HG02884 (cell line): ENCODE results near the gene UBE2E3.
"Not testable (repeated sequence)": the region's sequence is repeated elsewhere in the genome, so short reads cannot be mapped to it uniquely, and the experiment has no call there.

ENCODE experiments used
- ATAC-seq: cut with Tn5 transposase; IDR thresholded peaks from one replicate; pipeline ENCODE4 v1.9.1; 2021; ENCODE audit warnings: mild to moderate bottlenecking, moderate library complexity; ENCODE audit not compliant: unreplicated experiment

Gene UBE2E3

DNA sequence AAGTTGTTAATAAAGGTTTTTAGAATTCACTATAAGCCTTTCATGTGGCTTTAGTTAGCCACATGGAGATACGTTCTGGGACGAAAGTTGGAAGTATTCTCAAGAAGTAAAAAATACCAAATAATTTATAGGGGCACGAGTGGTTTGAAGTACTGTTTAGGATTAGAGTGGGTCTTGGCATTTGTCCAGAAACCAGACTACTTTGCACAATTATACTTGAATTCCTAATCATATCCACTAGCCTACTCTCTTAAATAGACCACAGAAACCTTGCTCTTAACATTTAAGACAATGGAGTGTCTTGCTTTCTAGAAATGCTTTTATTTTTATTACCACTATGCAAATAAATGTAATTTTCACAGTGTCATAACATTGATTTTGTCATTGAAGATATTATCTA lies 44.6 kb downstream of the UBE2E3 start:
- no peak for ATAC-seq

DNA sequence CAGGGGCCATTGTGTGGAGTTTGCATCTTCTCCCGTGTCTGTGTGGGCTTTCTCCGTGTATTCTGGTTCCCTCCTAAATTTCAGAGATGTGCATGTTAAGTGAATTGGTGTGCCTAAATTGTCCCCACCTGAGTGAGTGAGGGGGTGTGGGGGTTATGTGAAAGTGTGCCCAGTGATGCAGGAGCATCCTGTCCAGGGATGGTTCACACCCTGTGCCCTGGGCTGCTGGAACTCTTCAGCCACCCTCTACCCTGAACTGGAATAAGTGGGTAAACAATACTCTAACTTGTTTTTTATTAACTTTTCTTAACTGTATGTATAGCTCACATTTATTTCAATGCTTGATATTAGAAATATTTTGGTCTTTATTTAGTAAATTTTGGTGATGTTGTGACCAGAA lies 56.0 kb downstream of the UBE2E3 start:
- ATAC-seq, result peak; percentile 34

DNA sequence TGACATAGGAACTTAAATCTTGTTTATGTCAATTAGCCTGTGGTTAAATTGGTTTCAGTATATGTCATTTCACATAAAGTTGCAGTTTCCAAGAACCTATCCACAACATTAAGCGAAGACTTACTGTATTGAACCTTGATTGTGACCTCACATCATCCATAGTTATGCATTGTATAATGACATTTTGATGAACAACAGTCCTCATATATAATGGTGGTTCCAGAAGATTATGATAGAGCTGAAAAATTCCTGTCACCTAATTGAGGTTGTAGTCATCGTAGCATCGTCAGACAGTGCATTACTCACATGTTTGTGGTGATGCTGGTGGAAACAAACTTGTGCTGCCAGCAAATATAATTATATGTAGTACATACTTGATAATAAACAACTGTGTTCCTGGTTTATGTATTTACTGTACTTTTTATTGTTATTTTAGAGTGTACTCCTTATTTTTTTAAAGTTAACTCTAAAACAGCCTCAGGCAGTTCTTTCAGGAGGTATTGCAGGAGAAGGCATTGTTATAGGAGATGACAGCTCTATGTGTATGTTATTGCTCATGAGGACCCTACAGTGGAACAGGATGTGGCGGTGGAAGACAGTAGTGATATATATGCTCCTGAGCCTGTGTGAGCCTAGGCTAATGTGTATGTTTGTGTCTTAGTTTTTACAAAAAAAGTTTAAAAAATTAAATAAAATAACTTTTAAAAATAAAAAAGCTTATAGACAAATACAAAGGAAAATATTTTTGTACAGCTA lies 56.6 kb downstream of the UBE2E3 start:
- ATAC-seq, result peak; percentile 42

DNA sequence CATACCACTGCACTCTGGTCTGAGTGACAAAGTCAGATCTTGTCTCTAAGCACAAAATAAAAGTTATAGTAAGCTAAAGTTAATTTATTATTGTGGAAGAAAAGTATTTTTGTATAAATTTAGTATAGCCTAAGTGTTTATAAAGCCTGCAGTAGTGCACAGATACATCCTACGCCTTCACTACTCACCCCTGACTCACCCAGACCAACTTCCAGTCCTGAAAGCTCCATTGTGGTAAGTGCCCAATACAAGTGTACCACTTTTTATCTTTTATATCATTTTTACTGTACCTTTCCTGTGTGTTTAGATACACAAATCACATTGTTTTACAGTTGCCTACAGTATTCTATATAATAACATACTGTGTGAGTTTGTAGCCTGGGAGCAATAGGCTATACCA lies 57.5 kb downstream of the UBE2E3 start:
- ATAC-seq, result no peak

- no peak for ATAC-seq
Observed at GRCh38 chr2:181038796-181039195, 58.4 kb downstream of the UBE2E3 start.

- not testable (repeated sequence) for ATAC-seq
Observed at GRCh38 chr2:181040839-181041238, 60.4 kb downstream of the UBE2E3 start.

DNA sequence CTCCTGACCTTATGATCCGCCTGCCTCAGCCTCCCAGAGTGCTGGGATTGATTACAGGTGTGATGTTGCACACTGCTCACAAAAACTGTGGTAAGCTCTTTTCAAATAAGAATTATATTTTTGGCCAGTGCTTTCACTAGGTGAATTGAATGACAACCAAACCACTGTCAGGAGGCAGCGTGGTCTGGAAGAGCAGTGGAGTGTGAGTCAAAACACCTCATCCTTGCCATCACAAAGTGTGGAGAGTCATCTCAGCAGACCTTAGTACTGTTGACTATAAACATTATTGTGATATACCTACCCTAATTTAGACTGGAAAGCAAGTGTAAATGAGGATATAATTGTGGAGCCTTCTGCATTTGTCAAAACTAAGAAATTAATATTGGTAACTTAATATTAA lies 61.3 kb downstream of the UBE2E3 start:
- ATAC-seq, result peak; percentile 53

DNA sequence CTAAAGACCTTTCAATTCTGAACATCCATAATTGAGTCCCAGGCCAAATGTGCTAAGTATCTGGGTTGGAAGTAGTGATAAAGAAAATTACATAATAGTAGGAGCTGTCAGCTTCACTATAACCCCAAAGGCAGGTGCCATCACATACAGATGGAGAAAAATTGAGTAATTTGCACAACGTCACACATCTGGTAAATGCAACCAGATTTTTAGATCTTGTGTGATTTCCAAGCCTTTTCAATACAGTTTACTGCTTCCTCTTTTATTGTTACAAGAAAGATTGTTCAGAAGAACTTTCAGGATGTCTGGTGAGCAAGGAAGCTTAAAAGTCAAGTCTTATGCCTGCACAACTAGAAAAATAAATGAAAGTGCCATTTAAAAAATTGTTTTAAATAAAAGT lies 62.3 kb downstream of the UBE2E3 start:
- ATAC-seq, result no peak

DNA sequence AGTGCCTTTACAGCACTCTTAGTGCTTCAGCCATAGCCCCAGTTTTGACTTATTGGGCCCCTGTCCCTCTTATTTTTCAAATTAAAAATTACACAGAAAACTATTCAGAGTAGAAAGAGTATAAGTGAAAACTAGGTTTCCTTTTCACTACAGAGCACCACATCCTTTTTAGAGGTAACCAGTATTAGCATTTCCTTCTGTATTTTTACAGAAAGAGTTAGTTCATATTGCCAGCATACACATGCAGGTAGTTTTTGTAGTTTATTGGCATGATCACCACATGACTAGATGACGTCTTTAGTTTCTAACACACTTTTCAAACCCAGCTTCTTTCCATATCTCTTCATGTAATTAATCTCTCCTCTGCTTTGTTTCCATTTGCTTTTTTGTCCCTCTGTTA lies 66.4 kb downstream of the UBE2E3 start:
- ATAC-seq, result no peak

- no peak for ATAC-seq
Observed at GRCh38 chr2:181047829-181048228, 67.4 kb downstream of the UBE2E3 start.

DNA sequence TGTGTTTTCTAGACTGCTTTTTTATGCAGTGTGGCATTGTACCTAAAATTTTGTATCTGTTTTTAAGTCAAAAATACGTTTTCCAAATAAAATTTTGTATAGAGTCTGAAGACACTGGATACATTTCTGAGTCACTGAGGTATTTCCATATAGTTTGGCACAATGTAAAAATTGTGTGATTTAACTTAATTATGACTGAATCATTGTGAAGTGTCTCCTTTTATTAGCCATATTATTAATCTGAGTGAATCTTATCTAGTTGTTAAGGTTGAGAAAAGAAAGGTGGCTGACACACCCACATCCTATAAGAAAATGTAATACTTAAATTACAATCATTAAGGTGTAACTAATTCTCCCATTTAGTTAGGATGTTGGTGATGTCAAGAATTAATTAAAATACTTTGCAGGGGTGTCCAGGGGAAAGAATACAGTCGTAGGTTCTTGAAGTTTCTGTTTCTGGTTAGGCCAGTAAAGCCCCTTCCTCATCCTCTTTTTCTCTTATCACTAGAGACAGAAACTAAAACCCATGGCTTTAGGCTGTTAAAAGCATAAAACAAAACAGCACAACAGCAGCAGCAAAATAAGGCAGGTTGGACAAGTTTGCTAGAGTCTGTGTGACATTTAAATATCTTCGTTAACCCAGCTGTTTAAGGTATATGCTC lies 71.6 kb downstream of the UBE2E3 start:
- ATAC-seq, result peak; percentile 12

- peak; percentile 55 for ATAC-seq
Observed at GRCh38 chr2:181052523-181052891, 72.1 kb downstream of the UBE2E3 start.

GRCh38 chr2:181054256-181054655 lies 73.9 kb downstream of the UBE2E3 start:
- ATAC-seq, result no peak

GRCh38 chr2:181054843-181055242 lies 74.4 kb downstream of the UBE2E3 start:
- ATAC-seq, result no peak

- ATAC-seq, result peak; percentile 79
Observed at GRCh38 chr2:181058378-181059269, 78.2 kb downstream of the UBE2E3 start.

DNA sequence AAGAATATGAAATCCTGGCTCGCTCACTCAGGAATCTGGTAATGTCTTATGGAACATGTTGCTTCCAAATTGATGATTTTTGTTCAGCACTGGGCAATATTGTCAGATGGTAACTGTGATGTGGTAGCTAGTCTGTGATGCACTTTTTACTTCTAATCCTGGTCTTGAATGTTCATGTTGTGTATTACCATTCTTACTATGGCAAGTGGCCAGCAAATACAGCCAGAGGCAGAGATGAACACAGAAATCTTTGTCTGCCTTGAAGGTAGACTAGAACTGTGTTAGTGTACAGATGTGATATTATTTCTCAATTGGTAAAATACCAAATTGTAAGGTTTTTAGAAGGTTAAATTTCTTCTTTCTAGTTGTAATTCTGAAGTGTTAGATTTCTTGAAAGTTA lies 83.3 kb downstream of the UBE2E3 start:
- ATAC-seq, result no peak

- ATAC-seq, result no peak
Observed at GRCh38 chr2:181065458-181065857, 85.1 kb downstream of the UBE2E3 start.

DNA sequence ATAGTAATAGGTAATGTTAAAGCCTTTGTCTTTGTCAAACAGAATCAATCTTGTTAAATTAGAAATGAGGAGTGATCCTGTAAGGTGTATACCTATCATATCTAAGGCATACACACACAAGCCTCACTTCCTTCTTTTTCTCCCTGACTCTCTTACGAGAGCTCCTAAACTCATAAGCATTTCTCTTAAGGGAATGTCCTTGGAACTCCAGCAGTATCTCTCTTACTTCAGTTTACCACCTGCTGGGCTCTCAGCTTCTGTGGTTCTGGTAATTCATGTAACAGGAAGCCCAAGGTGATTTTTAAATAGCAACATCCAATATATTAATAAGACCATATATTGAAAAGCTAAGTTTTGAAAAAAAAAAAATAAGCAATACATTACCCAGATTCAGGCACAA lies 85.9 kb downstream of the UBE2E3 start:
- no peak for ATAC-seq

DNA sequence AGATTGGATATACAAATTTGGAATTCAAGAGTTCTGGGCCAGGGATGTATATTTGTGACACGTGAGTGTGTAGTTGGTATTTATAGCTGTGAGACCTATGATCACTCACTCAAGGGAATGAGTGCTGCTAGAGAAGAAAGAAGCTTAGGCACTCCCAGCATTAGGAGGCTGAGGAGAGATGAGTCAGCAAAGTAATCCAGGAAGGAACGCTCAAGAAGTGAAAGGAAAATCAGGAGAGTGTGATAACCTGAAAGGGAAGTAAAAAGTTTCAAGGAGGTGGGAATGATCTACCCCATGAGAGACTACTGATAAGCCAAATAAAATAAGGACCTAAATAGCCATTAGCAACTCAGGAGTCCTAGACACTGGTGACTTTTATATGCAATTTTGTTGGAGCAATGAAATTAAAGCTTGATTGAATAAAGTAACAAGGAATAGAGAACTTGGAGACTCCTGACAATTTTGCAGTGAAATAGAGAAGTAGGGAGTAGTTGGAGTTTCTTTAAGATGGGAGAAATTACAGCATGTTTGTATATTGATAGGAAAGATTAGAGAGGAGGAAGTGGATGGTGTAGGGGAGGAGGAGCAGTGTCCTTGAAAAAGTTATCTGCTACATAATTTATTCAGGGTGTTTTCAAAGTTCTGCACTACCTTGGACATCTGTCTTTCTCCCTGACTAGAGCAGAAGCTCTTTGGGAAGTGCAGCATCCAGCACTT lies 89.9 kb downstream of the UBE2E3 start:
- ATAC-seq, result no peak

GRCh38 chr2:181070836-181071200 lies 90.4 kb downstream of the UBE2E3 start:
- ATAC-seq, result no peak
